ENCODE results near the gene GPR155. TPM values are rescaled to one million over a fixed set of nuclear protein-coding genes. Genes with fewer than 3 reads are reported as not detected.
A peak's percentile ranks its signal among the peaks of the same experiment; 100 is the strongest.

GPR155 gene
- total RNA-seq, 1 donor from 2014 or later: 5.2 TPM

- no peak overlapping the region for H3K27ac Mint-ChIP-seq (ENCODE audit: unreplicated experiment)
- DNase-seq (ENCODE audit: extremely low spot score, unreplicated experiment): no peak
- no peak overlapping the region for H3K4me3 Mint-ChIP-seq (ENCODE audit: unreplicated experiment)
- peaks cover 8% of the 10 kb centered on the region for H3K4me1 Mint-ChIP-seq (ENCODE audit: unreplicated experiment)
- H3K27me3 Mint-ChIP-seq (ENCODE audit: unreplicated experiment): no peaks in the 10 kb centered on the region
- TF ChIP-seq CTCF (IDR thresholded peaks at IDR 0.05): no peak
- no peaks in the 10 kb centered on the region for H3K9me3 Mint-ChIP-seq (ENCODE audit: unreplicated experiment)
- H3K36me3 Mint-ChIP-seq (ENCODE audit: unreplicated experiment): peaks cover 8% of the 10 kb centered on the region
These were observed 37.8 kb downstream of the GPR155 start for GRCh38 chr2:174449033-174449432.

- Mint-ChIP-seq H3K4me3 (ENCODE audit: unreplicated experiment) (no peak overlapping the region), H3K27me3 (ENCODE audit: unreplicated experiment) (no peaks in the 10 kb centered on the region), H3K27ac (ENCODE audit: unreplicated experiment) (no peak overlapping the region), H3K36me3 (ENCODE audit: unreplicated experiment) (peaks cover 8% of the 10 kb centered on the region), H3K9me3 (ENCODE audit: unreplicated experiment) (no peaks in the 10 kb centered on the region), H3K4me1 (ENCODE audit: unreplicated experiment) (peaks cover 25% of the 10 kb centered on the region)
- no peak for TF ChIP-seq CTCF (IDR thresholded peaks at IDR 0.05)
- no peak for DNase-seq (ENCODE audit: extremely low spot score, unreplicated experiment)
These were observed 40.3 kb downstream of the GPR155 start for GRCh38 chr2:174446531-174446930.

GRCh38 chr2:174445248-174445647 is 41.6 kb downstream of the GPR155 start:
- H3K27me3 Mint-ChIP-seq (ENCODE audit: unreplicated experiment): no peaks in the 10 kb centered on the region
- no peak overlapping the region for H3K4me3 Mint-ChIP-seq (ENCODE audit: unreplicated experiment)
- TF ChIP-seq CTCF (IDR thresholded peaks at IDR 0.05): no peak
- no peak for DNase-seq (ENCODE audit: extremely low spot score, unreplicated experiment)
- no peak overlapping the region for H3K27ac Mint-ChIP-seq (ENCODE audit: unreplicated experiment)
- no peaks in the 10 kb centered on the region for H3K9me3 Mint-ChIP-seq (ENCODE audit: unreplicated experiment)
- peaks cover 11% of the 10 kb centered on the region for H3K36me3 Mint-ChIP-seq (ENCODE audit: unreplicated experiment)
- peaks cover 25% of the 10 kb centered on the region for H3K4me1 Mint-ChIP-seq (ENCODE audit: unreplicated experiment)

GRCh38 chr2:174444761-174445160 is 42.1 kb downstream of the GPR155 start:
- DNase-seq (ENCODE audit: extremely low spot score, unreplicated experiment): no peak
- H3K4me1 Mint-ChIP-seq (ENCODE audit: unreplicated experiment): peaks cover 27% of the 10 kb centered on the region
- H3K9me3 Mint-ChIP-seq (ENCODE audit: unreplicated experiment): no peaks in the 10 kb centered on the region
- H3K36me3 Mint-ChIP-seq (ENCODE audit: unreplicated experiment): peaks cover 14% of the 10 kb centered on the region
- no peak overlapping the region for H3K27ac Mint-ChIP-seq (ENCODE audit: unreplicated experiment)
- no peak for TF ChIP-seq CTCF (IDR thresholded peaks at IDR 0.05)
- no peak overlapping the region for H3K4me3 Mint-ChIP-seq (ENCODE audit: unreplicated experiment)
- no peaks in the 10 kb centered on the region for H3K27me3 Mint-ChIP-seq (ENCODE audit: unreplicated experiment)

- no peak for TF ChIP-seq CTCF (IDR thresholded peaks at IDR 0.05)
- Mint-ChIP-seq H3K27me3 (ENCODE audit: unreplicated experiment) (no peaks in the 10 kb centered on the region), H3K4me1 (ENCODE audit: unreplicated experiment) (peaks cover 27% of the 10 kb centered on the region), H3K27ac (ENCODE audit: unreplicated experiment) (peak overlapping the region; percentile 44), H3K36me3 (ENCODE audit: unreplicated experiment) (peaks cover 10% of the 10 kb centered on the region), H3K4me3 (ENCODE audit: unreplicated experiment) (no peak overlapping the region), H3K9me3 (ENCODE audit: unreplicated experiment) (no peaks in the 10 kb centered on the region)
- no peak for DNase-seq (ENCODE audit: extremely low spot score, unreplicated experiment)
These were observed 44.0 kb downstream of the GPR155 start for GRCh38 chr2:174442546-174443510.

Data from osteocyte (in vitro differentiated cells).